ENCODE data around the gene PLET1.

The PLET1 gene

DNA sequence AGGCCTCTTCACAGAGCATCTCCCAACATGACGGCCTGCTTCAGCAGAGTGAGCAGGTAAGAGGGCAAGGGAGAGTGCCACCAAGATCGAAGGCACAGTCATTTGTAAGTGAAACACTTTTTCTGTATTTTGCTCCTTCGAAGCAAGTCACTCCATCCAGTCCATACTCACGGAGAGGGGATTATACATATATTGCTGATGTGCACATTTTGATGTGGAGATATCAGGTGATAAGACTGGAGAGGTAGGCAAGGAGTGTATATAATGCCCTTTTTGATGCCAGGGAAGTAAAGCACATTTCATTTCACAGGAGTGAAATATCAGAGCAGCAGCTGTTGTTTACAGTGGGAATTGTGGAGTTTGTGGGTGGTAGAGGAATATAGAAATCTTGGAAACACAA lies 23.2 kb downstream of the PLET1 start:
- DNase-seq = no peak

DNA sequence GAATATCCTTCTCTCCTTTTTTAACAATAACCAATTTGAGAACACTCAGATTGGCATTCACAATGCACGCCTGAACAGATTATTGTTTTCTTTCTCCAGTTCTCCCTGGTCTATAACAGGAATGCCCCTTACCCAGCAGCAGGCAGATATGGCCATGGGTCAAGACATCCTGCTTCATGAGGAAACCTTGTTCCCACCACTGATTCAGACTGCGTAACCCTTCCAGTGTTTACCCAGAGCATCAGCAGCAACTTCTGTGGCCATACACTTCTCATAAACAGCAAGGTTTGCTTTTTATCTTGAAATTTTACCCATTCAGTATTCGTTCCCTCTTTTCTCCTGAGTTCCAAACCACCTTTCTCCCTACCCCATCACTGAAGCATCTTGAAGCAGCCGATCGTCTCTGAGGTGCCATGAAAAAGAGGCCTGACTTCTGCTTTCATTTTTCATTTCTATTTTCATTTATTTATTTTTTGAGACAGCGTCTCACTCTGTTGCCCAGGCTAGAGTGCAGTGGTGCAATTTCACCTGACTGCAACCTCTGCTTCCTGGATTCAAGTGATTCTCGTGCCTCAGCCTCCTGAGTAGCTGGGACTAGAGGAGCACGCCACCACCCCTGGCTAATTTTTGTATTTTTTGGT lies 24.8 kb downstream of the PLET1 start:
- DNase-seq = no peak

DNA sequence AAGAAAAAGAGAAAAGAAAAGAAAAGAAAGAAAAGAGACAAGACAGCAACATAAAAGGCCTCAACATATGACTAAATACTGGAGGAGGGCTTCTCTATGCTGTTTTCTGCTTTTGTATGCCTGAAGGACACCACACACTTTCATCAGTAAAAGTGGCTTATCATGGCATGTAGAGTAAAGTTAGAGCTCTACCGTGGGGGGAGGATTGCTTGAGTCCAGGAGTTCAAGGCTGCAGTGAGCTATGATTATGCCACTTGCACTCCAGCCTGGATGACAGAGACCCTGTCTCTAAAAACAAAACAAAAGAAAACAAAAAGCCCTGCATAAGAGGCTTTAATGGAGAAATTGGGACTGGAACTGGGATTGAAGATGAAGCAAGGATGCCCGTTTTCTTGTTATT lies 28.7 kb downstream of the PLET1 start:
- DNase-seq = no peak

DNA sequence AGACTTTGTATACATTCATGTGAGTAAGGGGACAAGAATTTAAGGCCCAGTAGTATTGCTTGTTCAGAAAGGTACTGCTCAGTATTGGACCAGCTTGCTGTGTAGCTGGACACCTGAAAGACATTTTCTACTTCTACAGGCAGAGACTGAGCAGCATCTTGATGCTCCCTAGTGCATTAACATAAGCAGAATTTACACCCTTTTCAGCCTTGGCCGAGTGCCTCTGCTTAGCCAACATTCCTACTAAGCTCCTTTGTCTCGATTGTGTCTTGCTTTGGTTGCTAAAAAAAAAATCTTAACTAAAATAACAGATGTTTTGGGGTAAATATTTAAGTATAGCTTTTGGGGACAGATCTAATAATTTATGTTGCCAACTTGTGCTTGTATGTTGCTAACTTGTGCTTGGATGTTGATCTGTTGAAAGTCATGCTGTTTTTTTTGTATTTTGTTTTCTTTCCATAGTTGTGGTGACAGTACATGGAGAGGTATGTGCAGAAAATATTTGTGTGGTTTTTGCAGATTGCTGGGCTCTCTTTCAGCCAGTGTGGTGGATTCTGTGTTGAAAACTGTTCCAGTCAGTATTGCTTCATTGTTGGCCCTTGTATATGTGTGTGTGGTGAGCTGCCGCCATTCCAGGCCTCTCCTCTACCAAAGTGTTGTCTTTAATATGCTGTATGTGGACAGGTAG lies 30.8 kb downstream of the PLET1 start:
- DNase-seq = no peak

DNA sequence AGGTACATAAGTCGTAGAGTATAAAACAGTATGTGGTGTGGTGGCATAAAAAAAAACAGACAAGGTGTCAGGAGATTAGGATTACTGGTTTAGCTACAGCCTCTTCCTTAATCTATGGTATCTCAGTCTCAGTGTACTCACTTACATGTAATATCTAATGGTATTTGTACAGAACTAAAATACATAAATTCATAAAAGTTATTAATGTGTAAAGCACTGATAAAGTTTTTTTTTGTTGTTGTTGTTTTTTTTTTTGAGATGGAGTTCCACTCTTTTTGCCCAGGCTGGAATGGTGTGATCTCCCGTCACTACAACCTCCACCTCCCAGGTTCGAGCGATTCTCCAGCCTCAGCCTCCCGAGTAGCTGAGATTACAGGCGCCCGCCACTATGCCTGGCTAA lies 31.5 kb downstream of the PLET1 start:
- no peak for DNase-seq

DNA sequence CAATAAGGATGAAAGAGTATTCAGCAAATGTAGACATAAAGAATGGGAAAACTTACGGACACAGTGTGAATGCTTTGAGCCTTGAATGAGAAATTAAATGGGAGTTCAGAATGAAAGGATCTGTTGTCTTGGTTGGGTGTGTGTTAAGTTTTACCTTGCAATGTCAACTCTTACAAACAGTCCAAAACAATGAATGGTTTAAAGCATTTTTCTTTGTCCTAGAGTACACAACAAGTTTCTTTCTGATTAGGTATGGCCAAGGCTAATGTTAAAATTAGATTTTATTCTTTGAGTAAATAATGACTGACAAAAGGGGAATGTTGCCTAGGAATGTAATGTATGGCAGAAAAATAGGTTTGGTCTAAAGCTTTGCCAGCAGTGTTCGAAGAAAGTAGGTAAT lies 32.0 kb downstream of the PLET1 start:
- no peak for DNase-seq

DNA sequence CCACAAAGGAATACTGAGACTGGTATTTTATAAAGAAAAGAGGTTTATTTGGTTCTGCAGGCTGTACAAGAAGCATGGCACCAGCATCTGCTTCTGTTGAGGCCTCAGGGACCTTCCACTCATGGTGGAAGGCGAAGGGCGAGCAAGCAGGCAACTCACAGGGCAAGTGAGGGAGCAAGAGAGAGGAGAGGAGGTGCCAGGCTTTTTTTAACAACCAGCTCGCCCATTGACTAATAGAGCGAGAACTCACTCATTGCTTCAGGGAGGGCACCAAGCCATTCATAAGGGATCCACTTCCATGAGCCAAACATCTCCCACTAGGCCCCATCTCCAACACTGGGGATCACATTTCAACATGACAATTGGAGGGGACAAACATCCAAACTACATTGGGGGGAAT lies 33.2 kb downstream of the PLET1 start:
- no peak for DNase-seq

DNA sequence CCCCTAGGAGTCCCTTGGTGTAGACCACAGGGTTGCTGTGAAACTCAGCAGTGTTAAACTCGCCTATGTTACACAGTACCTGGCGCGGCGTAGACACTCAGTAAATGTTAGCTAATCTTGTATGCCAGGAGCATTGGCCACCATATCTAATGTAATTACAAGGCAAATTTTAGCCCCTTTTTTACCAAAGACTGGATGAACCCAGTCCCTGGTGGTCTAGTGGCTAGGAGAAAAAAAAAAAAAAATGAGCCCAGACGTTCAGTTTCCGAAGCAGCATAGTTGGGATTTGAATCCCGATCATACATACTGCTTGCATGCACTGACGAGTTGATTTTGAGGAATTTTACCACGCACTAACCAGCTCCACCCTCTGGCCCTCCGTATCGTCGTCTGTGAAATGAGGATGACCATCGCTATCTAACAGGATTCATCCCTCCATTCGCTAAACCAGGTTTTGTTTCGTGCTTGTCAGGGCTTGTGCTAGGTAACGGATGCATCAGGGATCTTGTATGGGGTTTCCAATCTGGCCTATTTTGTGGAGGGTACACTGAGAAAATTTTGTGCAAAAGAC lies 33.7 kb downstream of the PLET1 start:
- no peak for DNase-seq

DNA sequence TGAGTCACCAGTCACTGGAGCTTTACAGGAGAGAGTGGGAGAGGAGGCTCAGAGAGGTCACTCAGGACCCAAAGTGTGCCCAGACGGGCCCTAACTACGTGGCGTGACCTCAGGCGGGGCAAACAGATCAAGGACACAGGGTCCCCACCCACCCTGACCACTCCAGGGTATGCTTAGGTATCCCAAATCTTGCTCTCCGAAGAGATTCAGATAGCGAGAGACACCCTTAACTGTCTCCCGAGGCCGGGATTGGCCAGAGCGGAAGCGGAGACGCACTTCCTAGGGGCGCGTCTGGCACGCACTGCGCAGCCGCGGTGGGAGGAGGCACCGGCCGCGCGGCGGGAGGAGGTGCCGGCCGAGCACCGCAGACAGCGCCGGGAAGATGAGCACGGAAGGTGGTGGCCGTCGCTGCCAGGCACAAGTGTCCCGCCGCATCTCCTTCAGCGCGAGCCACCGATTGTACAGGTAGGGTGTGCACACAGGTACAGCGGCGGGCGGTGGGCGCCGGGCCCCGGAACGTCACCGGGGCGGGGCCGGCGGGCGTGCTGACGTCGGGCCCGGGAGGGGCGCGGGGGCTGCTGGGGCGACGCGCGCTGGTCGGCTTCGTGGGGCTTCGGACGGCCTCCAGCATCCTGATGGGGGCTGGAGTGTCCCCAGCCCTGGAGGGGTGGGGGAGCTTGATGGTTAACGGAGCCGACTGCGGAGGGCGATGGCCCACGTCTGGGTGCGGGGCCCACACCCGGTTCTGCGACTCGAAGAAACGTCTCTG lies 34.4 kb downstream of the PLET1 start, which contains the start of gene PTS:
Gene PTS (plus strand): TSS at position 367 of the 769 bp plus-strand sequence. CDS start 16 bp downstream, at position 383.
- peak; percentile 55 to 78 (median 61) for DNase-seq

DNA sequence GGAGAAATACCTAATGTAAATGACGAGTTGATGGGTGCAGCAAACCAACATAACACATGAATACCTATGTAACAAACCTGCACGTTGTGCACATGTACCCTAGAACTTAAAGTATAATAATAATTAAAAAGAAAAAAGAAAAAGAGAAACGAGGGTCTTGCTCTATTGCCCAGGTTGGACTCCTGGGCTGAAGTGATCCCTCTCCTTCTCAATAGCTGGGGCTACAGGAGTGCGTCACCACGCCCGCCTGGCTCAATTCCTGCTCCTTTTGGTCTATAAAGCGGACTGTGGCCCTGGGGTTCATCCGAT lies 35.0 kb downstream of the PLET1 start:
- peak in 1 of 4 experiments; percentile 36 for DNase-seq

DNA sequence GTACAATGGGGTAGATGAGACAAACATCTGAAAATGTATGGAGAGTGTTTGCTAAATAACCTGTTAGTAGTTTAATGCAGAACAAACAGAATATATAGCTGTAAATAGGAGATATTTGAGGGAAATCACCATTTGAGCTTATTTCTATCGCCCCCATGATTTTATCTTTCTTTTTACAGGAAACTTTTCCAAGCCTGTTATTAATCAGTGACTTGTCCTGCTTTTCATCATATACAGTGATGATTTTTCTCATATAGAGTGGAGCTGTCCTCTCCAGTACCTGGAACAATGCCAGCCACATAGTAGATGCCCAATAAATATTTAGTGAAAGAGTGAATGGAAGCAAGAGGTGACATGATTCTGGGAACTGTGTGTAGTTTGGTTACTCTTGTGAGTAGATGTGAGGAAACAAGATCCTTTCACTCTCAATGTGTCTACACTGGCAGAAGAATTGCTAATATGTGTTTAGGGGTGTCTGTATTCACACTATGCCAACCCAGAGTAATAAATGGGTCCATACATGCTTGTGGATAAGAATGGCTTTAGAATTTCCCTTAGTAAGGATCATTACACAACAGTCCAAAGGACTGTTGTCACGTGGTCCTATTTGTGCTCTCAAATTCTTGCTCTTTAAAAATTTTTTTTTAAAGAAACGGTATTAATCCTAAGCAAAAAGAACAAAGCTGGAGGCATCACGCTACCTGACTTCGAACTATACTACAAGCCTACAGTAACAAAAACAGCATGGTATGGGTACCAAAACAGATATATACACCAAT lies 36.7 kb downstream of the PLET1 start:
- no peak for DNase-seq

DNA sequence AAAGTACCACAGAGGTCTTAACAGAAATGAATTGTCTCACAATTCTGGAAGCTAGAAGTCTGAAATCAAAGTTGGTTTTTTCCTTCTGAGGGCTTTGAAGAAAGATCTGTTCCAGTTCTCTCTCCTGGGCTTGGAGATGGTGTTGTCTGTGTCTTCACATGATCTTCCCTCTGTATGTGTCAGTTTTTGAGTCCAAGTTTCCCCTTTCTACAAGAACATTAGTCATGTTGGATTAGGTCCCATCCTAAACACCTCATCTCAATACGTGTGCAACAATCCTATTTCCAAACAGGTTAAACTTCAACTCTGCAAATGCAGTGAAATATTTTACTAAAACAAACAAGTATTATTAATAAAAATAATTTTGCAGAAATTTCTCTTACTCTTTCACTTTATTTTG lies 37.5 kb downstream of the PLET1 start:
- no peak for DNase-seq

DNA sequence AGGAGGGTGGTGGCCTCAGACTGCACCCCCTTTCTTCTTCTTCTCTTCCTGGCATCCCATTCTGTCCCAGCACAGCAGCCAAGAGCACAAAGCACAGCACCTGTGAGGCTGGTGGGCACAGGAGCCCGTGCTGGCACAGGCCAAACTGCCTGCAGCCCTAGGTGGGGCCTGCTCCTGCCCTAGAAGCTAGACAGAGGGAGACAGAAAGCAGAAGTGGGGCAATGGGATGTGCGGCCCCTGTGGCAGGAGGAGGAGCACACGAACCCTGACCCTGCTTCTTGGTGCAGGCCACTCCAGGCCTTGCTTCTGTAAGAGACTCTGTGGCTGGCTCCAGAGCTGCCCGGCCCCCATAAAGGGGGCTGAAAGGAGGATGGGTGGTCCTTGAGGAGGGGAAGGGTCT lies 38.4 kb downstream of the PLET1 start:
- no peak for DNase-seq

DNA sequence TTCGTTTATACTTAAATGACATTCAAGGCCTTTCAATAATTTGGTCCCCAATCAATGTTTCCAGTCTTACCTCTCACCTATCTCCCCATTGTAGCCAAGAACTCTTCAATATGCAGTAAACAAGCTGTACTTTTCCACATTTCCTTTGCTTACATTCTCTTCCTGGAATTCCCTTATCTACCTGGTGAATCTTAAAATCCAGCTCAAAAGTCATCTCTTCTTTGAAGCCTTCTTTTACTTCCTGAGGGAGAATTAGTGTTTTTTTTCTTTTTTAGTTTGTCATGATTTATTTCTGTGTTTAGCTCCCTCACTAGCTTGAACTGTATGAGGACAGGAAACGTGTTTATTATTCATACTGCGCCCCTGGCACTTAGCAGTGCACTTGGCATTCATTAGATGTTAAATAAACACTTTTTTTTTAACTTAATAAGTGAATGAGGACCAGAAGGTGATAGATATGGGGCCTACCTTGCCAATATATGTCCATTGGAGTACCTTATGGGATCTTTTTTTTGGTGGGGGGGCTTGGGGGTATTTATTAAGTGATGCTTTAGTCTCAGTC lies 39.3 kb downstream of the PLET1 start:
- DNase-seq = no peak

DNA sequence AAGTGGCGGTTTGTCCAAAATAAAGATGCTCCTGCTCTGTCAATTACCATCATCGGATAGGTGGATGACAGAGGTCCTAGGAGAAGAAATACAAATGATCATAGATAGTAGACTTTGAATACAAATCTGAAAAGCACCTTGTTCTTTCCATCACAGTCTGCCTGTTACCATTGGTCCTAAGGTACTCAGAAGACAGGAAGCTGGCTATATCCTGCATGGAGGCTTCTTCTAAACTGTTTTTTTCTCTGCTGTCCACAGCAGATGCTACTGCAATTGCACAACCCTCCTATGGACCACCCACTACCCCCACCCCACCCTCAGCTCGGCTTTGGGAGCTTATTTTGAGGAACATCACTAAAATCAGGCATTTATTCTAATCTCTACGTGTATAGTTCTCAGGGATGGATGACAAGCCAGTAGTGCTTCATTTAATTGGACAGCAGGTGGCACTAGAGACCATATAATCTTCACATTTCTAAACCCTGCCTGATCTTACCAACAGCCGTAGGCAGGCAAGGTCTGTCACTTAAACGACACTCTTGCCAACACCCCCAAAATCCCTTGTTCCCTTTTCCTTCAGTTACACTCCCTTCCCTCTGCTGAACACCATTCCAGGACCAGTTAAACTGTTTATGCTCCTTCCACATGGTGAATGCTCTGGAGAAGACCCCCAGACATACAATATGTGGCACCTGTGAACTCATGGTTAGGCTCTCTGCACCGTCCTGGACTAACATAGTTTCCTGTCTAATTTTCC lies 41.0 kb downstream of the PLET1 start:
- DNase-seq = no peak

DNA sequence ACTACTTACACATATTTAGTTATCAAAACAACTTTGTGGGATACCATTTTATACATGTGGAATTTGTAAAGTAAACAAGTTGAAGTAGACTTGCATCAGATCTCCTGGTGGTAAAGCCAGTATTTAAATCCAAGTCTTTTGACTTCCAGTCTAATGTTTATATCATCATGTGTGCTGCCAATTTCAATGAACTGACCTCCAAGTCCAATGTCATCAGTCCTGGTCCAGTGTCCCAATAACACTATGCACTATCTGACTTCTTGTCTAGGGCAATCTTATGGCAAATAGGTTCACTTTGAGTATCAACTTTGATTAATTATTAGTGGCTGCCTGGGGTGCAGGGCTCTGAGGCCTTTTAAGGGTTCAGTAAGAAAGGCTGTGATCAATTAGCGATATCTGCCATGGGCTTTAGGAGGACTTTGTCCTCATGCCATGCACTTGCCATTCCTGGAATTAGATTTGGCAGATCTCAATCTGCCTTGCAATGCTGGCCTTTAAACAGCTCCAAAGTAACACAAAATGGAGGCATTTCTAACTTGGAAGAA lies 44.0 kb downstream of the PLET1 start:
- no peak for DNase-seq

DNA sequence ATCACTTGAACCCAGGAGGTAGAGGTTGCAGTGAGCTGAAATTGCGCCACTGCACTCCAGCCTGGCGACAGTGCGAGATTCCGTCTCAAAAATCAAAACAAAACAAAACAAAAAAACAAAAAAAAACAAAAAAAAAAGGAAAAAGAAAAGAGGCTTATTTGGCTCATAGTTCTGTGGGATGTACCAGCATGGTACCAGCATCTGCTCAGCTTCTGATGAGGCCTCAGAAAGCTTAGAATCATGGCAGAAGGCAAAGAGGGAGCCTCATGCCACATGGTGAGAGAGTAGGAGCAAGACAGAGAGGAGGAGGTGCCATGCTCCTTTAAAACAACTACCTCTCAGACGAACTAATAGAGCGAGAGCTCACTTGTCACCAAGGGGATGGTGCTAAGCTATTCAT lies 45.0 kb downstream of the PLET1 start:
- DNase-seq = no peak

DNA sequence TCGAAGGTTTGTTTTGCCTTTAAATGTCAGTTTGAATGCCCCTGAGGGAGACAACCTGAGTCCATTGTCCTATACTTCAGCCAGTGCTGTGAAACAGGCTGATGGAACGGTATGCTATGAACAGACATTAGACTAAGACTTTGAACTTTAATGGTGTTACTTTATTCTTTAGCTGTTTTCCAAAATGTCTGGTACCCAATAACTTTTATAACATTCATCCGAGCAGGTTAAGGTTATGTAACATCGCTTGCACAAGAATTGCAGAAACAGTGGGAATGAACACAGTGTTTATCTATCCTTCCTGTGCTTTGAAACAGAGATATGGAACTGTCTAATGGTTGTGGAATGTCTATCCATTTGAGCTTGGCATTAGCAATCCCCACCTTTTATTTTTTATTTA lies 46.9 kb downstream of the PLET1 start:
- no peak for DNase-seq

DNA sequence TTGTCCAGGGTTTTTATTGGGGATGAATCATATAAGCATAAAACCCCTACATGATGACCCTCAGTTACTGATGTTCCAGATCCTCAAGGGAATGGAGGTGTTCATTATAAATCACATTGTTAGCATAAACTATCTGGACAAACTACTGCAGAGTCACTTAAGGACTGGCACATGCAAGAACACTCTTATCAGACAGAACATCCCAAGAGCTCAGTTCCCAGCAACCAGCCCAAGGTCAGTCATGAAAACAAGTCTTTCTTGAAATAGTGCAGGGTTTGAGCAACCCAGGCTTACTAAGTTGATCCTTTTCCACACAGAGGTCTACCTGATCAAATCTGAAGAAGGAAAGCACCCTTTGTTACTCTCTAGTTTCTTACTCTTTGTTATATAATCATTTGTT lies 48.0 kb downstream of the PLET1 start:
- no peak for DNase-seq

DNA sequence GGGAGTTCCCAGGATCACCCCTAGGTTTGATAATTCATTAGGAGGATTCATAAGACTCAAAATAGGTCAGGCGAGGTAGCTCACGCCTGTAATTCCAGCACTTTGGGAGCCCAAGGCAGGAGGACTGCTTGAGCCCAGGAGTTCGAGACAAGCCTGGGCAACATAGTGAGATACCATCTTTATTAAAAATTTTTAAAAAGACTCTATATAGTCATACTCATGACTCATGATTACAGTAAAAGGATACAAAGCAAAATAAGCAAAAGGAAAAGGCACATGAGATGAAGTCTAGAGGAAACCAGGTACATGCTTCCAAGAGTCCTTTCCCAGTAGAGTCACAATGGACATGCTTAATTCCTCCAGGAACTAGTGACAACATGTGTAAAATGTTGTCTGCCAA lies 48.4 kb downstream of the PLET1 start:
- no peak for DNase-seq

DNA sequence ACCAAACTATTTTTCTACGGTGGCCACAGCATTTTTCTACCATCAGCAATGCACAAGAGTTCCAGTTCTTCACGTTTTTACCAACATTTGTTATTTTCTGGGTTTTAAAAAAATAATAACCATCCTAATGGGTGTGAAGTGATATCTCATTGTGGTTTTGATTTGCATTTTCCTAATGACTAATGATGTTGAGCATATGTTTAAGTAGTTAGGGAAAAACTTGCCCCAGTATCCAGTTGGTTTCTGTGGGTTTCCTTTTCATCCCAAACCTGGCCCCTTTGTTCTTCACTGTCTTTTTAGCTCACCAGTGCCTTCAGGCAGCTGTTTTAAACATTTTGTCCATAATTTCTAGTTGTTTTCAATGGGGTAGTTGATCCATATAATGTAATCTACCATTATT lies 49.1 kb downstream of the PLET1 start:
- DNase-seq = no peak

DNA sequence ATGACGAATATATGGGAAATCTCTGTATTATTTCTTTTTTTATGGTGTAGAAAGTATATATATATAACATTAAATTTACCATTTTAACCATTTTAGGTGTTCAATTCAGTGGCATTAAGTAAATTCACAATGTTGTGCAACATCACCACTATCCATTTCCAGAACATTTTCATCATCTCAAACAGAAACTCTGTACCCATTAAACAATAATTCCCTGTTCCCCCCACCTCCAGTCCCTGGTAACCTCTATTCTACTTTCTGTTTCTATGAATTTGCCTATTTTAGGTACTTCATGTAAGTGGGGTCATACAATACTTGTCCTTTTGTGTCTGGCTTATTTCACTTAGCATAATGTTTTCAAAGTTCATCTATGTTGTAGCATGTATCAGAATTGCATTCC lies 49.8 kb downstream of the PLET1 start:
- no peak for DNase-seq

Measured in activated naive CD4-positive, alpha-beta T cell (primary cell).